Upper lobe of left lung (tissue), 4 donors: ENCODE results near the gene PACS1.

ENCODE experiments used
- POLR2A ChIP-seq, 4 donors: fragments of 450-650 bp; IDR thresholded peaks; one replicate each; pipeline ENCODE4 v1.5.1; 2016 to 2017; ENCODE audit warnings: antibody characterized with exemption in 4 of 4, mild to moderate bottlenecking in 2 of 4
- POLR2AphosphoS5 ChIP-seq, 2 donors: sonication (generic); formaldehyde crosslinking; IDR thresholded peaks; one replicate each; pipeline ENCODE4 v1.5.1; 2017; ENCODE audit warnings: antibody characterized with exemption in 2 of 2
- TF ChIP-seq, protein P1 (sequence below), 6 experiments: fragments of 450-650 bp in 4 of 6; fragments of 200-600 bp in 2 of 6; sonication (generic) in 2 of 6; IDR thresholded peaks; one replicate each; pipeline ENCODE4 v1.5.1; 2016 to 2019; ENCODE audit warnings: antibody characterized with exemption in 6 of 6

DNA sequence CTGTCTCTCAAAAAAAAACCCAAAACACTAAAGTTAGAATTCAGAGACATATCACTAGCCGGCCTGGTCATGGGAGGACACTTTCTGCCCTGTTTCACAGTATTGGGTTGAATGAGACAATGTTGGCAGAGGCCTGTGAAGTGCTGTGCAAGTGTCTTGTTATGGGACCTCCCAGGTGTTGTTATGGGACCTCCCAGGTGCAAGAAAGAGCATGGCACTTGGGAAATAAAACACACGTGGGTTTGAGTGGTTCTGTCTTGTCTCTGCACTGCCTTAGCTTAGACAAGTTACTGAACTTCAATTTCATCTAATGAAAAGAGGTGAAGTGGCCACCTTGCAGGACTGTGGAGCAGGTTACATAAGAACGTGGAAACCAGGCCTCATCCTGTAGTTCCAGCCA lies 169.4 kb downstream of the PACS1 start:
- TF ChIP-seq, protein P1, sequence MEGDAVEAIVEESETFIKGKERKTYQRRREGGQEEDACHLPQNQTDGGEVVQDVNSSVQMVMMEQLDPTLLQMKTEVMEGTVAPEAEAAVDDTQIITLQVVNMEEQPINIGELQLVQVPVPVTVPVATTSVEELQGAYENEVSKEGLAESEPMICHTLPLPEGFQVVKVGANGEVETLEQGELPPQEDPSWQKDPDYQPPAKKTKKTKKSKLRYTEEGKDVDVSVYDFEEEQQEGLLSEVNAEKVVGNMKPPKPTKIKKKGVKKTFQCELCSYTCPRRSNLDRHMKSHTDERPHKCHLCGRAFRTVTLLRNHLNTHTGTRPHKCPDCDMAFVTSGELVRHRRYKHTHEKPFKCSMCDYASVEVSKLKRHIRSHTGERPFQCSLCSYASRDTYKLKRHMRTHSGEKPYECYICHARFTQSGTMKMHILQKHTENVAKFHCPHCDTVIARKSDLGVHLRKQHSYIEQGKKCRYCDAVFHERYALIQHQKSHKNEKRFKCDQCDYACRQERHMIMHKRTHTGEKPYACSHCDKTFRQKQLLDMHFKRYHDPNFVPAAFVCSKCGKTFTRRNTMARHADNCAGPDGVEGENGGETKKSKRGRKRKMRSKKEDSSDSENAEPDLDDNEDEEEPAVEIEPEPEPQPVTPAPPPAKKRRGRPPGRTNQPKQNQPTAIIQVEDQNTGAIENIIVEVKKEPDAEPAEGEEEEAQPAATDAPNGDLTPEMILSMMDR (IDR thresholded peaks at IDR 0.05), result no peak
- TF ChIP-seq POLR2A (IDR thresholded peaks at IDR 0.05), result no peak
- no peak for TF ChIP-seq POLR2AphosphoS5 (IDR thresholded peaks at IDR 0.05)
